GM18858 (cell line): Measurements from ENCODE around the gene NPFFR1.
A peak's percentile ranks its signal among the peaks of the same experiment; 100 is the strongest.

Experiments
- ATAC-seq: cut with Tn5 transposase; IDR thresholded peaks from one replicate; pipeline ENCODE4 v1.9.1; 2021; ENCODE audit not compliant: unreplicated experiment

NPFFR1 gene

GRCh38 chr10:70283445-70284399 lies at the start of gene NPFFR1:
TSS of gene NPFFR1 (minus strand) at chr10:70284004. CDS start at chr10:70283676, 328 bp downstream.
- ATAC-seq: no peak

GRCh38 chr10:70333268-70333667 lies 49.5 kb upstream of the NPFFR1 start:
- ATAC-seq: no peak

- peak; percentile 62 for ATAC-seq
These were observed 47.9 kb upstream of the NPFFR1 start for GRCh38 chr10:70331486-70332268.

GRCh38 chr10:70331160-70331485 lies 47.3 kb upstream of the NPFFR1 start:
- ATAC-seq: no peak

GRCh38 chr10:70330671-70331070 lies 46.9 kb upstream of the NPFFR1 start:
- ATAC-seq: no peak

- no peak for ATAC-seq
These were observed 45.2 kb upstream of the NPFFR1 start for GRCh38 chr10:70328967-70329366.

- ATAC-seq: no peak
These were observed 44.2 kb upstream of the NPFFR1 start for GRCh38 chr10:70328018-70328417.

- ATAC-seq: no peak
These were observed 41.4 kb upstream of the NPFFR1 start for GRCh38 chr10:70324951-70325781.

- no peak for ATAC-seq
These were observed 40.6 kb upstream of the NPFFR1 start for GRCh38 chr10:70324339-70324861.

- no peak for ATAC-seq
These were observed 40.0 kb upstream of the NPFFR1 start for GRCh38 chr10:70323697-70324338.

GRCh38 chr10:70323138-70323696 lies 39.4 kb upstream of the NPFFR1 start:
- ATAC-seq: no peak

- no peak for ATAC-seq
These were observed 38.4 kb upstream of the NPFFR1 start for GRCh38 chr10:70321897-70322890.

- no peak for ATAC-seq
These were observed 37.4 kb upstream of the NPFFR1 start for GRCh38 chr10:70321233-70321632.

- ATAC-seq: no peak
These were observed 36.9 kb upstream of the NPFFR1 start for GRCh38 chr10:70320751-70321150.

GRCh38 chr10:70319824-70320223 lies 36.0 kb upstream of the NPFFR1 start:
- ATAC-seq: no peak

GRCh38 chr10:70319183-70319582 lies 35.4 kb upstream of the NPFFR1 start:
- no peak for ATAC-seq

- no peak for ATAC-seq
These were observed 34.1 kb upstream of the NPFFR1 start for GRCh38 chr10:70317943-70318318.

GRCh38 chr10:70317272-70317942 lies 33.6 kb upstream of the NPFFR1 start:
- ATAC-seq: no peak
